ENCODE results near the gene SPOCK2. TPM values are rescaled to one million over a fixed set of nuclear protein-coding genes. Genes with fewer than 3 reads are reported as not detected.

The SPOCK2 gene
- total and polyA plus RNA-seq, 2 donors (not counting 1 experiment from before 2014, with no cell fraction given), result 0.02 to 0.33 TPM

DNA sequence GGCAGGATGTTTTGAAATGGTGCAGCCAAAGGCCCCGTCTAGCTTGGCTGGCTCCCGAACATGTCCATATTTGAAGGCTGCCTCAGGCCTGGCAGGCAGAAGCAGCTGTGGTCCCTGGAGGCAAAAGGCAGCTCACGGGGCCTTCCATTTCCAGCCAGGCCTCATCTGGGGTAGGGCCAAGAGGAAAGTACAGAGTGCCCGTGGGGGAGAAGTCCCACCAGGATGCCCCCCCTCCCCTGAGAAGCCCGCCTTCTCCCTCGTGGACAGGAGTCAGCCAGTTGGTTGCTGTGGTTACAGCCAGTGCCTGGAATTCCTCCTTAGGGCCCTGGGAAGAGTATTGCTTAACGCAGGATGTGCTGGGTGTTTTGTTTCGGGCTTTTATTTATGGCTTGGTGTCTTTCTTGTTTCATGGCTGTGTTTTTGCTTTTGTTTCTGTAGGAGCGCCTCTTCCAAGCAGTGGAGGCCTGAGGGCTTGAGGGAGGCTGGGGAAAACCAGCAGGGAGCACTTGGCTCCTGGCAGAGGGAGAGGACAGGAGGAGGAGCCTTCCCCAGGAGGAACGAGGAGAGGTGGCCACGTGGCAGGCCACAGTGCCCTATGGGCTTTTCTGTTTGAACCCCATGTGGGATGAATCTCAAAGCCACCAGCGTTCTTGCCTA, 78.8 kb downstream of the SPOCK2 start:
- Histone ChIP-seq H3K36me3 (ENCODE audit: control insufficient read depth, insufficient read depth, low read length) (peaks cover 10% of the 10 kb centered on the region), H3K4me2 (ENCODE audit: extremely low read depth, insufficient read depth, low read length) (peak overlapping the region; percentile 17), H3K4me1 (ENCODE audit: control insufficient read depth, extremely low read depth, insufficient read depth, low read length) (peaks cover 16% of the 10 kb centered on the region), H3K9ac (ENCODE audit: insufficient read depth, low read length) (peak overlapping the region; percentile 59), H3K27me3 (ENCODE audit: control insufficient read depth, insufficient read depth, low read length) (no peaks in the 10 kb centered on the region), H4K20me1 (ENCODE audit: control insufficient read depth, extremely low read depth, insufficient read depth, low read length) (no peaks in the 10 kb centered on the region), H3K9me3 (ENCODE audit: control insufficient read depth, insufficient read depth, low read depth, low read length) (no peaks in the 10 kb centered on the region), H3K27ac (ENCODE audit: insufficient read depth, low read length) (peak overlapping the region; percentile 94), H3K4me3 (replicated peaks in 1 of 4; ENCODE audit: control extremely low read depth in 1 of 4, insufficient read depth in 1 of 4, low read depth in 3 of 4, low read length in 4 of 4) (no peak overlapping the region), H2AFZ (ENCODE audit: low read length) (peak overlapping the region; percentile 52), H3K79me2 (ENCODE audit: control insufficient read depth, insufficient read depth, low read length) (no peaks in the 10 kb centered on the region)
- TF ChIP-seq EZH2 (IDR thresholded peaks at IDR 0.05; ENCODE audit: low read length, missing control alignments), result no peak
- TF ChIP-seq, protein P1, sequence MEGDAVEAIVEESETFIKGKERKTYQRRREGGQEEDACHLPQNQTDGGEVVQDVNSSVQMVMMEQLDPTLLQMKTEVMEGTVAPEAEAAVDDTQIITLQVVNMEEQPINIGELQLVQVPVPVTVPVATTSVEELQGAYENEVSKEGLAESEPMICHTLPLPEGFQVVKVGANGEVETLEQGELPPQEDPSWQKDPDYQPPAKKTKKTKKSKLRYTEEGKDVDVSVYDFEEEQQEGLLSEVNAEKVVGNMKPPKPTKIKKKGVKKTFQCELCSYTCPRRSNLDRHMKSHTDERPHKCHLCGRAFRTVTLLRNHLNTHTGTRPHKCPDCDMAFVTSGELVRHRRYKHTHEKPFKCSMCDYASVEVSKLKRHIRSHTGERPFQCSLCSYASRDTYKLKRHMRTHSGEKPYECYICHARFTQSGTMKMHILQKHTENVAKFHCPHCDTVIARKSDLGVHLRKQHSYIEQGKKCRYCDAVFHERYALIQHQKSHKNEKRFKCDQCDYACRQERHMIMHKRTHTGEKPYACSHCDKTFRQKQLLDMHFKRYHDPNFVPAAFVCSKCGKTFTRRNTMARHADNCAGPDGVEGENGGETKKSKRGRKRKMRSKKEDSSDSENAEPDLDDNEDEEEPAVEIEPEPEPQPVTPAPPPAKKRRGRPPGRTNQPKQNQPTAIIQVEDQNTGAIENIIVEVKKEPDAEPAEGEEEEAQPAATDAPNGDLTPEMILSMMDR (conservative IDR thresholded peaks at IDR 0.05 in 1 of 2, IDR thresholded peaks at IDR 0.05 in 1 of 2; ENCODE audit: low read depth in 1 of 2, low read length in 2 of 2), result no peak
- peak; percentile 94 to 99 for DNase-seq (ENCODE audit: low read depth in 2 of 2)

- Histone ChIP-seq H3K4me3 (replicated peaks in 1 of 4; ENCODE audit: control extremely low read depth in 1 of 4, insufficient read depth in 1 of 4, low read depth in 3 of 4, low read length in 4 of 4) (no peak overlapping the region), H3K4me1 (ENCODE audit: control insufficient read depth, extremely low read depth, insufficient read depth, low read length) (peaks cover 16% of the 10 kb centered on the region), H3K79me2 (ENCODE audit: control insufficient read depth, insufficient read depth, low read length) (no peaks in the 10 kb centered on the region), H3K27me3 (ENCODE audit: control insufficient read depth, insufficient read depth, low read length) (no peaks in the 10 kb centered on the region), H3K36me3 (ENCODE audit: control insufficient read depth, insufficient read depth, low read length) (peaks cover 10% of the 10 kb centered on the region), H3K9me3 (ENCODE audit: control insufficient read depth, insufficient read depth, low read depth, low read length) (no peaks in the 10 kb centered on the region), H2AFZ (ENCODE audit: low read length) (peak overlapping the region; percentile 25), H4K20me1 (ENCODE audit: control insufficient read depth, extremely low read depth, insufficient read depth, low read length) (no peaks in the 10 kb centered on the region), H3K27ac (ENCODE audit: insufficient read depth, low read length) (peak overlapping the region; percentile 94), H3K9ac (ENCODE audit: insufficient read depth, low read length) (peak overlapping the region; percentile 57), H3K4me2 (ENCODE audit: extremely low read depth, insufficient read depth, low read length) (peak overlapping the region; percentile 17)
- no peak for DNase-seq (ENCODE audit: low read depth in 2 of 2)
- no peak for TF ChIP-seq EZH2 (IDR thresholded peaks at IDR 0.05; ENCODE audit: low read length, missing control alignments)
- TF ChIP-seq, protein P1 (conservative IDR thresholded peaks at IDR 0.05 in 1 of 2, IDR thresholded peaks at IDR 0.05 in 1 of 2; ENCODE audit: low read depth in 1 of 2, low read length in 2 of 2), result no peak
Measured at GRCh38 chr10:72009051-72009424, 79.3 kb downstream of the SPOCK2 start.

Other genes with a start within 250 kb of the SPOCK2 start
- gene PSAP, start 237.3 kb downstream of the SPOCK2 start, total RNA-seq, result 1,180 and 1,808 TPM in 2 replicates
- gene PSAP, start 237.3 kb downstream of the SPOCK2 start, polyA plus RNA-seq, result 967 and 1,566 TPM in 2 replicates
- gene CHST3, start 124.2 kb downstream of the SPOCK2 start, total RNA-seq, result 24.1 and 29.9 TPM in 2 replicates
- 8.1 and 9.1 TPM in 2 replicates for gene CHST3, start 124.2 kb downstream of the SPOCK2 start, polyA plus RNA-seq
- 47.2 and 54.2 TPM in 2 replicates for gene ANAPC16, start 127.5 kb upstream of the SPOCK2 start, total RNA-seq
- gene ANAPC16, start 127.5 kb upstream of the SPOCK2 start, polyA plus RNA-seq, result 46.0 and 73.6 TPM in 2 replicates
- gene ASCC1, start 127.7 kb upstream of the SPOCK2 start, total RNA-seq, result 35.2 and 42.1 TPM in 2 replicates
- gene ASCC1, start 127.7 kb upstream of the SPOCK2 start, polyA plus RNA-seq, result 36.1 and 40.2 TPM in 2 replicates
- gene DDIT4, start 185.4 kb upstream of the SPOCK2 start, total RNA-seq, result 662 and 712 TPM in 2 replicates
- gene DDIT4, start 185.4 kb upstream of the SPOCK2 start, polyA plus RNA-seq, result 26.3 and 51.3 TPM in 2 replicates

Measured in fibroblast of lung (primary cell).